SK-N-MC (cell line): Measurements from ENCODE around the gene GRID2.

Source experiments
- EZH2 ChIP-seq: fragments of 200-600 bp; sonication (generic); IDR thresholded peaks from one replicate; pipeline ENCODE4 v1.6.1; 2017; ENCODE audit warnings: antibody characterized with exemption
- FOXP2 ChIP-seq: optimal IDR thresholded peaks from 2 replicates; pipeline ENCODE3; 2011; ENCODE audit warnings: mild to moderate bottlenecking, moderate library complexity; ENCODE audit not compliant: insufficient read depth; ENCODE audit errors: extremely low read length, control extremely low read depth
- POLR2AphosphoS5 ChIP-seq: IDR thresholded peaks from 2 replicates; pipeline ENCODE4 v1.6.1; 2012; ENCODE audit warnings: mild to moderate bottlenecking, low read depth, low read length, borderline replicate concordance

- TF ChIP-seq POLR2AphosphoS5 (no peak), EZH2 (no peak), FOXP2 (no peak)
Observed at GRCh38 chr4:93617606-93618005, 1313.8 kb downstream of the GRID2 start.
